Mesodermal cell (in vitro differentiated cells): ENCODE results near the gene RGL2.

ENCODE experiments used
- H3K27ac ChIP-seq: 2 replicates; pipeline ENCODE4 v1.7.0; 2013; ENCODE audit warnings: mild to moderate bottlenecking, low read depth, low read length, moderate library complexity; ENCODE audit not compliant: severe bottlenecking
- H3K36me3 ChIP-seq: 2 replicates; pipeline ENCODE4 v1.7.1; 2013; ENCODE audit warnings: mild to moderate bottlenecking, low read length, moderate library complexity; ENCODE audit not compliant: control insufficient read depth, insufficient read depth
- H3K4me1 ChIP-seq: one replicate; pipeline ENCODE4 v1.7.1; 2013; ENCODE audit warnings: mild to moderate bottlenecking, low read length; ENCODE audit not compliant: insufficient read depth, control insufficient read depth, poor library complexity, severe bottlenecking
- H3K4me3 ChIP-seq: 2 replicates; pipeline ENCODE4 v1.7.0; 2013; ENCODE audit warnings: low read length, control low read depth, mild to moderate bottlenecking; ENCODE audit not compliant: insufficient read depth, poor library complexity, severe bottlenecking; ENCODE audit errors: extremely low read depth
- H3K9me3 ChIP-seq: 2 replicates; pipeline ENCODE4 v1.7.1; 2013; ENCODE audit warnings: mild to moderate bottlenecking, low read length, moderate library complexity; ENCODE audit not compliant: control insufficient read depth
- WGBS, 2 experiments: methylation state at CpG; one replicate each; pipeline ENCODE4 v1.1.5; 2013; ENCODE audit warnings: missing lambda C conversion rate in 2 of 2; ENCODE audit not compliant: insufficient coverage in 2 of 2; 5-methylcytosine and 5-hydroxymethylcytosine counted together

RGL2 gene

GRCh38 chr6:33248932-33249731 is 49.6 kb downstream of the RGL2 start:
- Histone ChIP-seq H3K9me3 (no peaks in the 10 kb centered on the region), H3K27ac (peak overlapping the region; percentile 79), H3K4me1 (peaks cover 10% of the 10 kb centered on the region), H3K36me3 (peaks cover 13% of the 10 kb centered on the region), H3K4me3 (peak overlapping the region; percentile 48)
- 1% methylated on average over 49 to 57 of the region's 58 CpGs for WGBS, 2 experiments

- peak overlapping the region; percentile 48 for H3K4me3 ChIP-seq
- H3K27ac ChIP-seq = peak overlapping the region; percentile 57
- peaks cover 13% of the 10 kb centered on the region for H3K36me3 ChIP-seq
- peaks cover 10% of the 10 kb centered on the region for H3K4me1 ChIP-seq
- no peaks in the 10 kb centered on the region for H3K9me3 ChIP-seq
- 7 to 16% methylated on average over 13 to 17 of the region's 18 CpGs for WGBS, 2 experiments
Observed at GRCh38 chr6:33248643-33248931, 50.2 kb downstream of the RGL2 start.

DNA sequence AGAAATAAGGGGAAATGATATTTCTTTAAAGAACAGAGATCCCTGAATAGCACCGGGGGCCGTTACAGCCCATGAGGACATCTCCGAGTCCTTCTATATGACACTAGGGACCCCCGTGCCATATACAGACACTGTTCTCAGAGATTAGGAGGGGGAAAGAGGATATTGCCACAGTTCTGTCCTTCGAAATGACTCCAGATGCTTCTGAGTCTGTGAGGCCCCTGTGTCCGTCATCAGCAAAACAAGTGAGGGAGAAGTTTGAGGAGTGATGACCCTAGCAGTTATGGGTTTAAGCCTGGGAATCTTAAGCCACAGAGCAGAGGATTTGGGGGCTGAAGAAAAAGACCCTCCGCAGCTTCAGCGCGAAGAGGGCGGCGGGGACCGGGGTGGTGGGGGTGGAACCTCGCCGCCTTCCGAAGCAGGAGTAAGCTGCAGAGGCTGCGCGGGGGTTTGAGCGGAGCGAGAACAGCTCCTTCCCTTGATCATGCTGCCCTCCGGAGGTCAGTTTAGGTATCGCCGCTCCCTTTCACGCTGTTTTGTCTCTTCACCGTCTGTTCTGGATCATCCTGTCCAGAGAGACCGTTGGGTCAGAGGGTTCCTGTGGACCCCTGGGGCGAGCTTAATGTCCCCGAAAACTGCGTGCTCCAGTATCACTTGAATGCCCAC is 50.6 kb downstream of the RGL2 start:
- Histone ChIP-seq H3K4me1 (peaks cover 10% of the 10 kb centered on the region), H3K4me3 (peak overlapping the region; percentile 48), H3K27ac (peak overlapping the region; percentile 57), H3K36me3 (peaks cover 13% of the 10 kb centered on the region), H3K9me3 (no peaks in the 10 kb centered on the region)
- WGBS, 2 experiments = 9 to 12% methylated on average over 20 to 28 of the region's 28 CpGs

DNA sequence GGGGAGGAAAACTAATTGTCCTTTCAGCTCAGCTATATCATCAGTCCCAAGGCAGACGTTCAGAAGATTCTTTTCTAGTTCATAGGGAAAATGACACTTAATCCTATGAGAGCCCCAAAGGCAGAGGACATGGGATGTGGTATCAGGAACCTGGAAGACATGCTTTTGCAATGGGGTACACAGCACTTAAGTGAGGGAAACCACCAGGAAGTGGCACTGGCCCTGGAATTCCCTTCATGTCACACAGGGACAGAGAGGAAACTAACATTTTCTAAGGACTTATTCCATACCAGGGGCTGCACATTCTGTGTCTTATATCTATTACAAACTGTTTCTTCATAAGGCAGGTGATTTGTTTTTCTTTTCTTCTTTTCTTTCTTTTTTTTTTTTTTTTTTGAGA is 55.3 kb downstream of the RGL2 start:
- Histone ChIP-seq H3K4me1 (no peaks in the 10 kb centered on the region), H3K9me3 (no peaks in the 10 kb centered on the region), H3K4me3 (no peak overlapping the region), H3K27ac (no peak overlapping the region), H3K36me3 (no peaks in the 10 kb centered on the region)
- 67% methylated on average over 1 of the region's 1 CpG; no CpG with 5 or more reads in 1 of the 2 experiments for WGBS, 2 experiments

- no CpG with 5 or more reads among the region's 3 CpGs for WGBS, 2 experiments
- Histone ChIP-seq H3K4me1 (no peaks in the 10 kb centered on the region), H3K4me3 (no peak overlapping the region), H3K27ac (no peak overlapping the region), H3K9me3 (no peaks in the 10 kb centered on the region), H3K36me3 (no peaks in the 10 kb centered on the region)
Observed at GRCh38 chr6:33241968-33242367, 56.8 kb downstream of the RGL2 start.
